HG03457 (cell line): ENCODE results near the gene C3orf18.

Source experiments
- ATAC-seq: cut with Tn5 transposase; IDR thresholded peaks from one replicate; pipeline ENCODE4 v1.9.1; 2021; ENCODE audit warnings: moderate number of reproducible peaks; ENCODE audit not compliant: unreplicated experiment

C3orf18 gene

GRCh38 chr3:50551681-50552435 lies 15.7 kb downstream of the C3orf18 start:
- no peak for ATAC-seq

GRCh38 chr3:50551054-50551659 lies 16.4 kb downstream of the C3orf18 start:
- no peak for ATAC-seq

- ATAC-seq, result no peak
Measured at GRCh38 chr3:50550079-50550736, 17.3 kb downstream of the C3orf18 start.

- no peak for ATAC-seq
Measured at GRCh38 chr3:50549226-50549625, 18.3 kb downstream of the C3orf18 start.

GRCh38 chr3:50545781-50546180 lies 21.8 kb downstream of the C3orf18 start:
- no peak for ATAC-seq

GRCh38 chr3:50542177-50543034 lies 25.1 kb downstream of the C3orf18 start:
- no peak for ATAC-seq

GRCh38 chr3:50539356-50540286 lies 27.9 kb downstream of the C3orf18 start:
- no peak for ATAC-seq

GRCh38 chr3:50537421-50538129 lies 30.0 kb downstream of the C3orf18 start:
- ATAC-seq, result no peak

- ATAC-seq, result no peak
Measured at GRCh38 chr3:50536471-50537180, 30.9 kb downstream of the C3orf18 start.

- ATAC-seq, result no peak
Measured at GRCh38 chr3:50534681-50535330, 32.7 kb downstream of the C3orf18 start.

- ATAC-seq, result no peak
Measured at GRCh38 chr3:50533807-50534461, 33.6 kb downstream of the C3orf18 start.

- ATAC-seq, result no peak
Measured at GRCh38 chr3:50533316-50533715, 34.2 kb downstream of the C3orf18 start.

- ATAC-seq, result no peak
Measured at GRCh38 chr3:50532062-50532705, 35.4 kb downstream of the C3orf18 start.

GRCh38 chr3:50531201-50531600 lies 36.3 kb downstream of the C3orf18 start:
- no peak for ATAC-seq

- ATAC-seq, result no peak
Measured at GRCh38 chr3:50530001-50530970, 37.3 kb downstream of the C3orf18 start.

GRCh38 chr3:50525987-50526386 lies 41.6 kb downstream of the C3orf18 start:
- no peak for ATAC-seq
